Gastrocnemius medialis (tissue), 4 donors: ENCODE results near the gene ZNF518A.

Experiments used
- POLR2A ChIP-seq, 2 donors: fragments of 450-650 bp; IDR thresholded peaks; one replicate each; pipeline ENCODE4 v1.6.1; 2017; ENCODE audit warnings: antibody characterized with exemption in 2 of 2, mild to moderate bottlenecking in 2 of 2, moderate library complexity in 2 of 2
- TF ChIP-seq, protein P1 (sequence below), 5 experiments: fragments of 450-650 bp in 3 of 5; fragments of 200-600 bp in 2 of 5; sonication (generic) in 2 of 5; IDR thresholded peaks in 4 of 5; conservative IDR thresholded peaks in 1 of 5; 1 replicate in 4 of 5; 2 replicates in 1 of 5; pipeline ENCODE4 v1.5.1; 2016 to 2019; ENCODE audit warnings: antibody characterized with exemption in 5 of 5, mild to moderate bottlenecking in 3 of 5, moderate library complexity in 3 of 5

DNA sequence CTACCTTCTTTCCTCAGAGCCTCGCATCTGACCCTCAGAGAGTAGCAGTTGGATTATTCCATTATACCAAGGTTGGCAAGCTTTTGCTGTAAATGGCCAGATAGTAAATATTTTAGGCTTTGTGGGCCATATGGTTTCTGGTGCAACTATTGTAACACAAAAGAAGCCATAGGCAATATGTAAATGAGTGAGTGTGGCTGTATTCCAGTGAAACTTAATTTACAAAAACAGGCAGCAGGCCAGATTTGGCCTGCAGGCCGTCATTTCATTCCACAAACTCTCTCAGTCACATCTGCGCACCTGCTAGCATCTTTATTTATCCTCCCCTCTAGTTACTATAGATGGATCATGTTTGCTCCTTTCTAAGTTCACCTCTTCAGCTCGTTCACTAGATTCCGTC lies 6.7 kb downstream of the ZNF518A start:
- TF ChIP-seq, protein P1, sequence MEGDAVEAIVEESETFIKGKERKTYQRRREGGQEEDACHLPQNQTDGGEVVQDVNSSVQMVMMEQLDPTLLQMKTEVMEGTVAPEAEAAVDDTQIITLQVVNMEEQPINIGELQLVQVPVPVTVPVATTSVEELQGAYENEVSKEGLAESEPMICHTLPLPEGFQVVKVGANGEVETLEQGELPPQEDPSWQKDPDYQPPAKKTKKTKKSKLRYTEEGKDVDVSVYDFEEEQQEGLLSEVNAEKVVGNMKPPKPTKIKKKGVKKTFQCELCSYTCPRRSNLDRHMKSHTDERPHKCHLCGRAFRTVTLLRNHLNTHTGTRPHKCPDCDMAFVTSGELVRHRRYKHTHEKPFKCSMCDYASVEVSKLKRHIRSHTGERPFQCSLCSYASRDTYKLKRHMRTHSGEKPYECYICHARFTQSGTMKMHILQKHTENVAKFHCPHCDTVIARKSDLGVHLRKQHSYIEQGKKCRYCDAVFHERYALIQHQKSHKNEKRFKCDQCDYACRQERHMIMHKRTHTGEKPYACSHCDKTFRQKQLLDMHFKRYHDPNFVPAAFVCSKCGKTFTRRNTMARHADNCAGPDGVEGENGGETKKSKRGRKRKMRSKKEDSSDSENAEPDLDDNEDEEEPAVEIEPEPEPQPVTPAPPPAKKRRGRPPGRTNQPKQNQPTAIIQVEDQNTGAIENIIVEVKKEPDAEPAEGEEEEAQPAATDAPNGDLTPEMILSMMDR (IDR thresholded peaks at IDR 0.05 in 4 of 5, conservative IDR thresholded peaks at IDR 0.05 in 1 of 5) = no peak
- TF ChIP-seq POLR2A (IDR thresholded peaks at IDR 0.05) = no peak
